Skin epidermis (tissue), 12 donors: ENCODE data around the gene NDUFA11.

Experiments
- H3K27ac ChIP-seq, 21 experiments: fragments of 200-600 bp; sonication (generic) in 11 of 21; one replicate each; pipeline ENCODE4 v1.5.0; 2020; ENCODE audit warnings: mild to moderate bottlenecking in 3 of 21, inconsistent platforms in 2 of 21, moderate library complexity in 2 of 21
- H3K4me3 ChIP-seq, 7 experiments: fragments of 200-600 bp; sonication (generic) in 2 of 7; one replicate each; pipeline ENCODE4 v1.5.0; 2020; ENCODE audit warnings: inconsistent platforms in 2 of 7, mild to moderate bottlenecking in 2 of 7, moderate library complexity in 1 of 7

The NDUFA11 gene

DNA sequence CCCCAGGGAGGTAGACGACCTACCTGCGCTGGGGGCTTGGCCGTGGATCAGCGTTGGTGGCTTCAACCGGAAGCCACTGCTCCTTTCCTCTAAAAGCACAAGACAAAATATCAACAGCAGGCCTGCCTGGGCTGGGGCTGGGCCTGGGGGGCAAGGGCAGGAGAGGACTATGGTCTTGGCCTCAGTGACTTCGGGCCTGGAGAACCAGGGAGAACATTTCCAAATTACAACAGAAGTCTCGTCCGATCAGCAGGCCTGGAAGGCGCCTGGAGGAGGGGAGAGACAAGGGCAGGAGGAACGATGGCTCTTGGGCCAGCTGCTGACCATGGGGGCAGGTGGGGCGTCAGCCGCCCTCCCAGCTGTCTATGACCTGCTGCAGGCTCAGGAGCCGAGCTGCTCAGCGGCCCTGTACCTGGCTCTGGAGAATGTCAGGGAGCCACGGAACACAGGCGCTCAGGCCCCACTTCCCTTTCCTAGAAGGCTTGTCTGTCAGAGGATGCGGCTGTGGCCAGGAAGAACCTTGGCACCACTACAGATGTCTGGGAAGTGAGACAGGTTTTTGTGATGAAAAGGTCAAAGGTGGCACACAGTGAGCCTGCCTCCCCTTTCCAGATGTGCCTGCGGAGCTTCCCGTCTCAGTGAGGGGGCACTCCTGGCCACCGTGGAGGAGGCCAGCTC is 29.9 kb upstream of the NDUFA11 start:
- Histone ChIP-seq H3K27ac (peak overlapping the region in 4 of 21 experiments; percentile 13 to 59 (median 43)), H3K4me3 (no peak overlapping the region)

DNA sequence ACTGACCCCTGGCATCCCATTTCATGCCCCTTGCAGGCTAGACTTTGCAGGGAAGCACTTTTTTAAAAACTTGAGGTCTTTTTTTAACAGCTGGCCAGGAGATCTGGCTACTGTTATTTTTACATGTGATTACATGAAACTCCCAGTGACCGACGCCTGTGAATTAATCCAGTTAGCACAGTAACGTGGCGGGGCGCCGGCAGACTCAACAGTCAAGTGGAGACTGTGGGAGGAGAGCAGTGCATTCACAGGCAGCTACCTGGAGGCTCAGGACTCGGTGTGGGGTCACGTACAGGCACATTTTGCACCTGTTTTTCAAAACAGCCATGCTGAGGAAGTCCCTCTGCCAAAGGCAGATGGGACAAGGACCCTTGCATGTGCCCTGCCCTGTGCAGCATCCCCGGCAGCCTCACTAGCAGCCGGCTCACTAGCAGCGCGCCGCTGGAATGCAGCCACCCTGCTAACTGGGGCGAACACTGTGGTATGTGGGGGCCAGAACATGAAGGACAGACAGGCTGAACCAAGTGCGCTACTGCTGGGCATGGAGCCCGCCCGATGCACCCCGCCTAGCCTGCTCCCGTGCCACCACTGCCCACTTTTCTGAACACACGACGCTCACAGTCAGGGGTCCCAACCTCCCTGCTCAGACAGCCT is 29.1 kb upstream of the NDUFA11 start:
- H3K4me3 ChIP-seq: no peak overlapping the region

DNA sequence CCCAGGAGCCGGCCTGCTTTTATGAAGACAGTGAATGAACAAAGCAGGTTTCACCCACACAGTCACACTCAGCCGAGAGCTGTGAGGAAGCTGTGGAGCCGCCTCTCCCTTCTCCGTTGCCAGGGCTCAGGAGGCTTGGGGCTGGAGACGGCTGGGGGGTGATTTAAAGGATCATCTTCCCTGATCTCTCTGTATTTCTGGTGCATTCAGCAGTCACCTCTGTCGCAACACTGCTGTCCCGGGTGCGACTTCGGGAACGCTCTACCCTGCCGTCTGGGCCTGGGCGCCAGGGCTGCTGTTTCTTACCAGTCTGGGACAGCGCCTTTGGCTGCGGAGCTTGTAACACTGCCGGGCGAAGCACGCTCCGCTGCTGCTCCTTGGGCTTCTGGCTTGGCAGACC is 28.6 kb upstream of the NDUFA11 start:
- H3K4me3 ChIP-seq: no peak overlapping the region
- no peak overlapping the region for H3K27ac ChIP-seq

More for the DNA sequence above, 29.1 kb upstream of the NDUFA11 start:
- peak overlapping the region in 1 of 21 experiments; percentile 13 for H3K27ac ChIP-seq

DNA sequence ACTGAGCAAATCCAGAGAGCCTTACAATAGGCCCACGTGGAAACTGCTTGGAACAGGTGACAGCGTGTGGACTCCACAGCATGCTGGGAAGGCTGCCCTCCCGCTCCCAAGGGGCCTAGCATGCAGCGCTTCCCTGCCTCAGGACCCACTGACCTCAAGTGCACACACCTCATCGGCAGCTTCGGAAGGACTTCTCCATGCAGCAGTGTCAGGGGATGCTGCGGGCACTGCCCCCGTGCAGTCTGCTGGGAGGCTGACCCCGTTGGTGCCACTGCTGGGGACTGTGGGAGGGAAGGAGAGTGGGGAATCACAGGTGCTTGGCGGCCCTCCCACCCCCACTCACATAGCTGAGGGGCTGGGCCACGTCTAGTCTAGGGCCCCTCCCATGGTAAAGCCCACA is 27.7 kb upstream of the NDUFA11 start:
- Histone ChIP-seq H3K4me3 (no peak overlapping the region), H3K27ac (no peak overlapping the region)

DNA sequence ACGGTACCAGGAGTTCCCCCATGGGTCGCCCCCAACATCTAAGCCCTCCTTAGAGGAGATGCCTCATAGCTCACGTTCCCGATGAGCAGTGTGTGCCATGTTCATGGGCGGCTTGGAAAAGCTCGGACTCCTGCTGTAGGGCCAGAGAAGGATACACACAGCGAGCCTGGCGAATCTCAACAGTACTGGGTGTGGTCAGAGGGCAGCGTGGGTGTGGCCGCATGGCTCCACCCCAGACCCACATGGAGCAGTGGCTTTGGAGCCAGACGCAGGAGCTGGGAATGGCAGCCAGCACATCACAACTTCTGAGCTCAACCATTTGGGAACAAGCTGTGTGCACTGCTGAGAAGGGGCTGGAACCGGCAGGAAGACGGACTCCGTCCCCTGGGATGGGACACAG is 26.0 kb upstream of the NDUFA11 start:
- Histone ChIP-seq H3K27ac (peak overlapping the region in 2 of 21 experiments; percentile 15 to 21), H3K4me3 (no peak overlapping the region)

DNA sequence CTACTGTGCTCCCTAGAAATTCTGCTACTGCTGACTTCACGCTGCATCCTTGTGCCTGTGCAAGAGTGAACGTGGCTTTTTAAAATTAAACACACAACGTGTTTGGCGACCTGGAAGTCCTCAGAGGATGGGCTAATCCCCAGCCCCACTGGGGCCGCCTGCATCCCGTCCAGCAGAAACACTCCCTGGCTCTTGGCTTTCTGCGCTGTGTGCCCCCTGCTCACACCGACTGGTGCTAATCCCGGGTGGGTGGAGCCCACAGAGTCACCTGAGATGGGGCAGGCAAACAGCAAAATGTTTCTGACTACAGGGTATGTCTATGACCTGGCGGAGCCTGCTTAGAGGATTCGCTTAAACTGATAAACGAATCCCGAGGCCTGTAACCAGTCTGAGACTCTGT is 25.6 kb upstream of the NDUFA11 start:
- peak overlapping the region in 2 of 21 experiments; percentile 15 to 21 for H3K27ac ChIP-seq
- no peak overlapping the region for H3K4me3 ChIP-seq

DNA sequence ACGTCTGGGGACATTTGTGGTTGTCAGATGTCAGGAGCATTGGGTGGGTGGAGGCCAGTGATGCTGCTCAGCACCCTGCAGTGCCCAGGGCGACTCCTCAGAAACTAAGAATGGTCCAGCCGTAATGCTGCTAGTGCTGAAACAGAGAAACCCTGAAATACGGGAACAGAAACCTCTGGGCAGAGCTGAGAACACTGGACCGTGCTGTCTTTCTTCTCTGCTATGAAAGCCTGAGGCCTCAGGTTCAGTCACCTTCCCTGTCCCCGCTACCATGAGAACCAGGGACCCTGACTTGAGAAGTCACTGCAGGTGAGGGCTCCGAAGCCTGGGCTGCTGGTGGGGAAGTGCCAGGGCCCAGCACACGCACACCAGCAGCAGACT is 23.8 kb upstream of the NDUFA11 start:
- H3K27ac ChIP-seq: peak overlapping the region in 15 of 21 experiments; percentile 1 to 74 (median 38)
- H3K4me3 ChIP-seq: no peak overlapping the region

DNA sequence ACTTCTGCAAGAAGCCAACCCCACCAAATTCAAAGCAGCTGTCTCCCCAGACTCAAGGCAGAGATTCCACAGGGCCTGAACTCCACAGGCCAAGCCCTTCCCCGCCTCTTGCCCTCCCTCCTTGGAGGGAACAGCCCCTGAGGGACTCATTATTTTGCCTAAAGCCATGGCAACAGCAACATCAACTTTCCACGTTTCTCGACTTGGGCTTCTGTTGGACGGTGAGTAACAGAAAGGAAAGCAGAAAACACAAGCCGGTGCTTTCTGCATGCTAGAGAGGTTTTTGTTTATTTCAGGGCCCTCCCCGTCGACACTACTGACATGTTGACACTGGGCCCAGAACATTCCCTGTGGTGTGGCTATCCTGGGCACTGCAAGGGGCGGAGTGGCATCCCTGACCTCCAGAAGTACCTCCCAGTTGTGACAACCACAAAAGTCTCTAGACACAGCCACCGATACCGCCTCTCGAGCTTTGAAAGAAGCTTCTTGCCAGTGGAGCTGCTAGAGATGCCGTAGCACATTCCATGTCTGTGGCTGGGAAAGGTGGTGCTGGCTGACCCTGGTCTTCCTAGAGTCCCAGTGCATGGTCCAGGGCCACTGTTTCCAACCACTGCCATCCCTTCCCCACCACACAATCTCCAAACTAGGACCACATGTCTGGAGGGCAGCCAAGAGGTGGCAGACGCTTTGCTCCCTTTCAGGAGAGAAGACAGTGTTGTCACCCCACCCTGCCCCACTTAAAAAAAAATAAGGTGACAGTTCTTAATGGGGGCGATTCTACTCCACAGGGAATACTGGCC is 23.3 kb upstream of the NDUFA11 start:
- Histone ChIP-seq H3K27ac (peak overlapping the region in 16 of 21 experiments; percentile 7 to 74 (median 39)), H3K4me3 (no peak overlapping the region)

DNA sequence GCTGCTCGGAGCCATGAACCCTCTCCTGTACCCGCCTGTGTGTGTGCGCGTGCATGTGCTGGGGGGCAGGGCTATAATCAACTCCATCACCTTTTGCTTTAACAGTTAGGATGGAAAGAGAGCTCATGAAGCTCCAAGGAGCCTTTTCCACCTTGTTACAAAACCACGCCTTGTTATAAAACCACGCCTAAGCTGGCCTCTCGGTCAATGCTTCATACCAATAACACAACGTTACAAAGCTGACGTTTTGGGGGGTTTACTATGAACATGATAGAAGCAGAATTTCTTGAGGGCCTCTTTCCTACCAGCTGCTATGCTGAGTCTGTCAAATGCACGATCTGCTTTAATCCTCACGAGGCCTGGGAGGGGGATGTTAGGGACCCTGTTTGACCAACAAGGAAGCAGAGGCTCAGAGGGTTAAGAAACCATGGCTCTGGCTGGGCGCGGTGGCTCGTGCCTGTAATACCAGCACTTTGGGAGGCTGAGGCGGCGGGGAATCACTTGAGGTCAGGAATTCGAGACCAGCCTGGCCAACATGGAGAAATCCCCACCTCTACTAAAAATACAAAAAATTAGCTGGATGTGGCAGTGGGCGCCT is 22.3 kb upstream of the NDUFA11 start:
- H3K27ac ChIP-seq: peak overlapping the region in 12 of 21 experiments; percentile 18 to 77 (median 53)
- no peak overlapping the region for H3K4me3 ChIP-seq

DNA sequence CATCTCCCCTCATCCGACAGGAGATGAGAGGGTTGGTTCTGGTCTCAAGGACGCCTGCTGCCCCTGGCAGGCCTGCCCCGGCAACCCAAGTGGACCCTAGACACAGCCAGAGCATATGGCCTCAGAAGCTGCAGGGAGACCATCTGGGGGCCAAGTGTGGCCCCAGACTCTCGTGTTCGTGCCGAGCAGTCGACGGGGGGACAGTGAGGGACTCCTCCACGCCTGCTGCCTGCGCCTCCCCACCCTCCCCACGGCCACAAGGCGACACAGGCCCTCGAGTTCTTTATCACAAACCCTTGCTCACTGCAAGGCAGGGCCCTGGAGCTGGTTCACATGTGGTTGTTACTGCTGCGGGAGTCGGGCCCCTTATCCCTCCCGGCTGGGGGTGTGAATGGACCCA is 19.8 kb upstream of the NDUFA11 start:
- H3K27ac ChIP-seq: no peak overlapping the region

DNA sequence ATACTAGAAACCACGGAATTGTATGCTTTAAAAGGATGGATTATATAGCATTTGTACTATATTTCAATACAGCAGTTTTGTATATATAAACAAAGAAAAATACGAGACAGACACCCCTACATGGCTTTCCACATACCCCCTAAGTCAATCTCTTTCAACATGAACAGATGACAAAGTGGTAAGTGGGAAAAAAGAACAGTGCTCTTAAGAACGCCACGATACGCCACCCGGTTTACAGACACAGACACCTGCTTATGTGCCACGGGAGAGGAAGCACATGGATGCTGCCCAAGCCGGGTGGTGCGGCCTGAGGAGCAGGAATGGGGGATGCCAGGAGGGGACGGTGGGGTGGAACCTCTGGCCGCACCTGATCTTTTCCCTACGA is 18.6 kb upstream of the NDUFA11 start:
- no peak overlapping the region for H3K27ac ChIP-seq
- no peak overlapping the region for H3K4me3 ChIP-seq

More for the DNA sequence above, 19.8 kb upstream of the NDUFA11 start:
- H3K4me3 ChIP-seq: no peak overlapping the region

DNA sequence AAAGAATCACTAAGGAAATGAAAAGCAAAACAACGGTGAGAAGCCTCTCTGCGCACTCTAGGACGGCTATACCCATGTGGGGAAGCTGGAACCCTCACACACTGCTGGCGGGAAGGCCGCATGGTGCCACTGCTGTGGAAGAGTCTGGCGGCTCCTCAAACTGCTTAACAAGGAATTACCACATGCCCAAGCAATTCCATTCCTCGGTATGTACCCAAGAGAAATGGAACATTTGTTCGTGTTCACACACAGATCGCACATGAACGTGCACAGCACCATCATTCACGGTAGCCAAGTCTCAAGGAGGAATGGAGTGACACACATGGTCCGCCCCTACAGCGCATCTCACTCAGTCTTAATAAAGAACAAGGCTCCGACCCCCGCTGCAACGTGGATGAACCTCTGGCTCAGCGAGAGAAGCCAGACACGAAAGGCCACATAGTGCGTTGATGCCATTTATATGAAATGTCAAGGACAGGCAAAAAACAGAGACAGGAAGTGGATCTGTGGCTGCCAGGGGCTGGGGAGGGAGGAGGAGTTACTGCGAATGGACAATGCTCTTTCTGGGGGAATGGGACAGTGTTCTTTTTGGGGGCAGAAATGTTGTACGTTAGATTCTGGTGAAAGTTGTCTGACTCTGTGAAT is 18.0 kb upstream of the NDUFA11 start:
- no peak overlapping the region for H3K27ac ChIP-seq
- H3K4me3 ChIP-seq: no peak overlapping the region

DNA sequence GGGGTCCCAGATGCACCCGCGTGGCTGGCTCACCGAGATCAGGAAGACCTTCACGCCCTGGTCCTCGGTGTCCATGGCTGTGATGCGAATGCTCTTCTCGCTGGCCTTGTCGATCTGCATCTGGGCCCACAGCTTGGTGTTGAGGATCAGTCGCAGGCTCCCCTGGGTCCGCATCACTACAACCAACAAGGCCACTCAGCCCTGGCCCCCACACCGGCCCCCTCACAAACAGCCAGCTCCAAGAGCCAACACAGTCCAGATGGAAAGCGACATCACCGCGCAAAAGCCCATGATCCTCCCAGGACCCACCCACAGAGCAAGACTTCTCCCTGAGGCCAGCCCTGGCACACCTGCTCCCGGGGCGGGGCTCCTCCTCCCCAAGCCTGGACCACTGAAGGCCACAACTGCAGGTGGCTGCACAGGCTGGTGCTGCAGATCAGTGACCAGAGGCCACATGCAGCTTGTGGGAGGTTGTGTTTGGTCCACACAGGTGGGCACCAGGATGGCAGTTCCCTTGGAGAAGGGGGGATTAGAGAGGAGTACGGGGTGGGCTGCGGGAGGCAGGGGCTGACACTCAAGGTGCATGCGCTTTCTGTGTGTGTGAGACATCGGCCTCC is 15.0 kb upstream of the NDUFA11 start:
- no peak overlapping the region for H3K4me3 ChIP-seq
- no peak overlapping the region for H3K27ac ChIP-seq

DNA sequence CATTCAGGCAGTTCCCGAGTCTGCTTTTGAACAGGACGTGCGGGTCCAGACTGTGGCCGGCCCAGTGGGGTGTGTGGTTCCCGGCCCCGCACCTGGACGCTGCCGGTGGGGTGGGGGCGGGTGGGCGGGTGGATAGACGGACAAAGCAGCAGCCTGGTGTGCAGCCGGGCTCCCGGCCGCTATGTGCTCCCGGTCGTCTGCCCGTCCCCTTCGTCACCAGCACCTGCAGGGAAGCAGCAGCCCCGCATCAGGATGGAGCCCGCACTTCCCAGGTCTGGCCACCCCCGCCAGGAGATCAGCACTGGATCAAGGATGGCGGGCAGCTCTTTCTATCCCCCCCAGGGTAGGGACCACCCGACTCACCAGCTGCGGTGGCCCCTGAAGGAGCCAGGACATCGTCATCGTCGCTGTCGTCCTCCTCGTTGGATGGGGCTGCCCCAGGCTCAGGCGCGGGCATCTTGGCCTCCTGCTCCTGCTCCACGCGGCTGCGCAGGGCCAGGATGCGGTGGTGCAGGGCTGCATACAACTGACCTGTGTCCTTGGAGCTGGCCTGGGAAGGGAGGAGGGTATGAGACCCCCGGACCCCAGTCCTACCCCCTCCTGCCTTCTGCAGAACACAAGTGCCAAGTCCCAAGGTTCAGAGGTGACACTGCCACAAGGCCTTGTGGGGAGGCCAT is 14.0 kb upstream of the NDUFA11 start:
- Histone ChIP-seq H3K27ac (no peak overlapping the region), H3K4me3 (no peak overlapping the region)

DNA sequence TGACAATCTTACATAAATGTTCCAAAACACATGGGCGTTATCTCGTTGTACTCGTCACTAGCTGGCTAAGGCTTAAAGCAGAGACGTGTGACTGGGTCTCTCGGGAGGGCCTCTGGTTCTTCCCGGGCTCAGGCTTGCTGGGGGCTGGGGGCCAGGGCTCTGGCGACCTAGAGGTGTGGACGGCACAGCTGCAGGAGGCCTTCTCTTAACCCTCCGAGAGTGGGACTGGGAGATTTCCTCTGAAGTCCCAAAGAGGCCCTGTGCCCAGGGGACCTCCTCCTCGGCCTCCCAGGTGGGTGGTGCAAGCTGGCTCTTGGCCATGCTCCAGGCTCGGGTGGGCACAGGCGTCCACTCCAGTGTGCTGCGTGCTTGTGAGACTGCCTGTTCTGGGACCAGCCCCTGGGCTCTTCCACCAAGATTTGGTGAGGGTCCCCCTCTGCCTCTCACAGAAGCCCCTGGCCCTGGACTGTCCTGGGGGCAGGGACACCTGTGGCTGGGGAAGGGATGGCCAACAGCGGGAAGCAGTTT is 12.7 kb upstream of the NDUFA11 start:
- Histone ChIP-seq H3K27ac (peak overlapping the region in 6 of 21 experiments; percentile 23 to 77 (median 44)), H3K4me3 (no peak overlapping the region)

DNA sequence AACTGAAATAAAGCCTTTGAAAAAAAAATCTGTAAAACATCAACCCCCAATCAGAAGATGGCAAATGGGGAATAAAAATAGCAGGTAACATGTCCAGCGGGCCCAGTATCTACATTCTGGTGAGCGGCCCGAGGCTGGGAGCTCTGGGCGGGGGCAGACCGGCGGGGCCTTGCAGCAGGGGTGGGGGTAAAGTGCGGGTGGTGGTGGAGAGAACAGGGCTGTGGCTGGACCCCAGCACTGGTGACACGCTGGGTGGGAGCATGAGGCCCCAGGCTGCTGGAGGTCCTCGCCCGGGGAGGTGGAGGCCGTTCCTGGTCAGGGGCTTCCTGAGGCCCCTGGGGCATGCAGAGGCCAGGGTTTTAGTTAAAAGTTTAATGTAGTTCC is 12.2 kb upstream of the NDUFA11 start:
- peak overlapping the region in 5 of 21 experiments; percentile 27 to 77 (median 54) for H3K27ac ChIP-seq
- H3K4me3 ChIP-seq: no peak overlapping the region

DNA sequence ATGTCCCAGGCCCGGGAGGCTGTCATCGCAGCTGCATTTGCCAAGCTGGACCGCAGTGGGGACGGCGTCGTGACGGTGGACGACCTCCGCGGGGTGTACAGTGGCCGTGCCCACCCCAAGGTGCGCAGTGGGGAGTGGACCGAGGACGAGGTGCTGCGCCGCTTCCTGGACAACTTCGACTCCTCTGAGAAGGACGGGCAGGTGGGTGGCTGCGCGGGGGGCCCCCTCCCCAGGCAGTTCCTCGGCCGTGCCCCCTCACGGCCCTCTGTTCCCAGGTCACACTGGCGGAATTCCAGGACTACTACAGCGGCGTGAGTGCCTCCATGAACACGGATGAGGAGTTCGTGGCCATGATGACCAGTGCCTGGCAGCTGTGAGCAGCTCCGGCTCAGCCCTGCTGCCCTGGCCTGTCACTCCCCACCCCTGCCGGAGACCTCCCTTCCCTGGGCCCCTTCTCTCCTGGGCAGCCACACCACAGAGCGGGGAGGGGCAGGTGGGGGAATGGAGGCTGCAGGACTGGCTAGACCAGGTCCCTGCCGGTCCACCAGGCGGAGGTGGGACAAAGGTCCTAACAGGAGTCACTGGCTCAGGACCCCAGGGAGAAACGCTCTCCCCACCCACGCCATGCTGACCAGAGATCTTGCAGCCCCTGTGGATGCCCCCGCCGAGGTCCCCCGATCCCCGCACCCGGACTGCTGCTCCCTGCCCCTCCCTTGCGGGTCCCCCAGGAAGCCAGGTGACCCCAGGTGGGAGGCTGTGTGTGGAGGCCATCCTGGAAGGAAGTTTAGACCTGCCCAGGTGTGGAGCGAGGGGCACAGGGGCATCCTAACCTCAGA is 11.6 kb upstream of the NDUFA11 start:
- peak overlapping the region in 7 of 21 experiments; percentile 27 to 77 (median 38) for H3K27ac ChIP-seq
- H3K4me3 ChIP-seq: no peak overlapping the region

DNA sequence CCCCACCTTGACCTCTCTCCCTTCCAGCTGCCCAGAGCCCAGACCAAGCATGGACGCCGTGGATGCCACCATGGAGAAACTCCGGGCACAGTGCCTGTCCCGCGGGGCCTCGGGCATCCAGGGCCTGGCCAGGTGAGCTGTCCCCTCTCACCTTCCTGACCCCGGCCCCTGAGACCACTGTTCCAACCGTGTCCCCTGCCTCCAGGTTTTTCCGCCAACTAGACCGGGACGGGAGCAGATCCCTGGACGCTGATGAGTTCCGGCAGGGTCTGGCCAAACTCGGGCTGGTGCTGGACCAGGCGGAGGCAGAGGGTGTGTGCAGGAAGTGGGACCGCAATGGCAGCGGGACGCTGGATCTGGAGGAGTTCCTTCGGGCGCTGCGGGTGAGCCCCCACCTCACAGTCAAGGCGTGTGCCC is 10.8 kb upstream of the NDUFA11 start:
- peak overlapping the region in 9 of 21 experiments; percentile 15 to 77 (median 38) for H3K27ac ChIP-seq
- no peak overlapping the region for H3K4me3 ChIP-seq
